Measurements from ENCODE around the gene POLDIP3. TPM values are rescaled to one million over a fixed set of nuclear protein-coding genes. Genes with fewer than 3 reads are reported as not detected.

POLDIP3 gene
- total RNA-seq, 4 donors from 2014 or later, result 25.9 to 73.3 (median 39.2) TPM

DNA sequence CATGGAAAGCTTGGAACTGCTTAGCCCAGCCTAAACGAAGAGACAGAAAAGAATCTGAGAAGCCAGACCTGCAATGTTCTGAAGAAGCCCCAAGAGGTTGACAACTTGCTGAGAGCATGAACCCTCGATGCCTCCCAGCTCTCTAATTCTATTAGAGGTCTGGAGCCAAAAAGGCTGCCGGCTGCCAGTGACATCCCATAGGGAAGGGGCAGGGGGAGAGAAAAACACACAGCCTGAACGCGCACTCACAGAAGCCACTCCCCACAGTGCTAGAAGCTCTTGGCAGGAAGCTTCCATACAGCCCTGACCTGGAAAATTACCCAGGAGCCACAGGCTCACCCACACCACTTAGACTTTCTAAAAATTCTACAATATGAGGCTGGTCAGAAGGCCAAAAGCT is 18.3 kb downstream of the POLDIP3 start:
- Histone ChIP-seq H3K27me3 (no peaks in the 10 kb centered on the region), H3K4me1 (no peaks in the 10 kb centered on the region), H3K9me3 (no peaks in the 10 kb centered on the region), H3K27ac (no peak overlapping the region), H3K36me3 (no peaks in the 10 kb centered on the region), H3K4me3 (no peak overlapping the region)
- no peak for DNase-seq
- intact Hi-C loops (cut with DNase I; ENCODE audit: low total_unique reads), result no loop called here
- TF ChIP-seq, protein P1, sequence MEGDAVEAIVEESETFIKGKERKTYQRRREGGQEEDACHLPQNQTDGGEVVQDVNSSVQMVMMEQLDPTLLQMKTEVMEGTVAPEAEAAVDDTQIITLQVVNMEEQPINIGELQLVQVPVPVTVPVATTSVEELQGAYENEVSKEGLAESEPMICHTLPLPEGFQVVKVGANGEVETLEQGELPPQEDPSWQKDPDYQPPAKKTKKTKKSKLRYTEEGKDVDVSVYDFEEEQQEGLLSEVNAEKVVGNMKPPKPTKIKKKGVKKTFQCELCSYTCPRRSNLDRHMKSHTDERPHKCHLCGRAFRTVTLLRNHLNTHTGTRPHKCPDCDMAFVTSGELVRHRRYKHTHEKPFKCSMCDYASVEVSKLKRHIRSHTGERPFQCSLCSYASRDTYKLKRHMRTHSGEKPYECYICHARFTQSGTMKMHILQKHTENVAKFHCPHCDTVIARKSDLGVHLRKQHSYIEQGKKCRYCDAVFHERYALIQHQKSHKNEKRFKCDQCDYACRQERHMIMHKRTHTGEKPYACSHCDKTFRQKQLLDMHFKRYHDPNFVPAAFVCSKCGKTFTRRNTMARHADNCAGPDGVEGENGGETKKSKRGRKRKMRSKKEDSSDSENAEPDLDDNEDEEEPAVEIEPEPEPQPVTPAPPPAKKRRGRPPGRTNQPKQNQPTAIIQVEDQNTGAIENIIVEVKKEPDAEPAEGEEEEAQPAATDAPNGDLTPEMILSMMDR (IDR thresholded peaks at IDR 0.05), result no peak
- TF ChIP-seq POLR2A (IDR thresholded peaks at IDR 0.05), result no peak

DNA sequence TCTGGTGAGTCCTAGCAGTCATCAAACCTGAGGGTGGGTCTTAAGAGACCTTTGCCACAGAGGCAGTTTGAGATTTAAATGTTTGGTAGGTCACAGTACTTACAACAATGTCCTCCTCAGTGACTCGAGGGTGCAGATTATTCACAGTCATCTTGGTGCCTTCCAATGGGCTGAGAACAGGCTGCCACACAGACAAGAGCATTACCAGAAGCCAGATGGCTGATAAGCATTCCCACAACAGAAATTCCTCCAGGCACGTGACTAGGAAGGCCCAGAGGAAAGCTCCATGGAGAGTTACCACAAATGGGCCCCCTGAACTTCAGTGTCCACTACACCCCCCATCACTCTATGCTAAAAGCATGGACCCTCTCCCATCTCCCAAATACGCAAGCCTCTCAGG is 19.2 kb downstream of the POLDIP3 start:
- no peaks in the 10 kb centered on the region for H3K9me3 ChIP-seq
- no peaks in the 10 kb centered on the region for H3K27me3 ChIP-seq
- no peak for DNase-seq
- intact Hi-C loops (cut with DNase I; ENCODE audit: low total_unique reads), result no loop called here
- no peaks in the 10 kb centered on the region for H3K4me1 ChIP-seq
- no peak overlapping the region for H3K4me3 ChIP-seq
- no peak overlapping the region for H3K27ac ChIP-seq
- H3K36me3 ChIP-seq, result no peaks in the 10 kb centered on the region
- TF ChIP-seq, protein P1 (IDR thresholded peaks at IDR 0.05), result no peak
- TF ChIP-seq POLR2A (IDR thresholded peaks at IDR 0.05), result no peak

DNA sequence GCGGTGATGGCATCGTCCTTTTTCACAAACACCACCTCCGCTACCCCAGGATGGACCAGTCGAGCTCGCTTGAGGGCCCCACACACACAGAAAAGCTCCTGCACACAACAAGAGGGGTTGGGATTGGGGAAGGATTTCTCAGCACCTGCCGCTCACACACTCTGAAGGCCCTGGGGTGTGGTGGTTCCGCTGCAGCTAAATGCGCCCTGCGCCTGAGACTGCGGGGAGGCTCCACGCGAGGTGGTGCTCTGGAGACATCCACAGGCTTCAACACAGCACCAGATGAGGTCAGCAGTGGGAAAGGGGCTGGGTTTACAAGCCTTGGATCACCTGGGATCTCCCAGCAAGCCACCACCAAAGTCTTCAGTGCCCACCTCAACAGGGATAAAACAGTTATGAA is 22.7 kb downstream of the POLDIP3 start:
- Histone ChIP-seq H3K4me1 (no peaks in the 10 kb centered on the region), H3K4me3 (no peak overlapping the region), H3K36me3 (peaks cover 0 to 2% of the 10 kb centered on the region in 2 donors), H3K9me3 (no peaks in the 10 kb centered on the region), H3K27ac (no peak overlapping the region), H3K27me3 (no peaks in the 10 kb centered on the region)
- DNase-seq, result no peak
- no peak for TF ChIP-seq POLR2A (IDR thresholded peaks at IDR 0.05)
- TF ChIP-seq, protein P1 (IDR thresholded peaks at IDR 0.05), result no peak
- intact Hi-C loops (cut with DNase I; ENCODE audit: low total_unique reads), result no loop called here

DNA sequence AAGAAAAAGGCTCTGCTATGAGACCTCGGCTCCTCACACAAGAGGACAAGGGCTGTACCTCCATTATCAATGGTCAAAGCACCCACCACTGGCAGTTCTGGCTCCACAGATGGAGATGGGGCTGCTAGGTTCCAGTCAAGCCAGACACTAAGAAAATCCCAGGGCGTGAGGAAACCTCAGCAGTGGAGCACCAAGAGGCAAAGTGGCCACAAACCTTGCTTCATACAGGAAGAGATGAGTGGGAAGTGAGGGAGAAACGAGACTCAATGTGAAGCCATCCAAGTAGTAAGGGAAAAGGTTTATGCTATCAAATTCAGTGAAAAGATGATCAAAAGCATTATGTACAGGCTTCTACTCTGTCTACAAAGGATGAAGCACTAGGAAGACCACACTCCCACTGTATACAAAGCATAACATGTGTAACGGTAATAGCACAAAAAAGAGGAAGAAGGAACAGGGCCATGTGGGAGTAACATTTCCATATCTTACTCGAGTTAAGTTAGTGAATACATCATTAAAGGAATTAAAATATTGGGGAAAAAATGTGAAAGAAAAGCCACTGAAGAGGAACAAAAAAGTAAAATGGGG is 27.0 kb downstream of the POLDIP3 start:
- Histone ChIP-seq H3K4me3 (no peak overlapping the region), H3K36me3 (peaks cover 0 to 2% of the 10 kb centered on the region in 2 donors), H3K27me3 (no peaks in the 10 kb centered on the region), H3K27ac (no peak overlapping the region), H3K4me1 (no peaks in the 10 kb centered on the region), H3K9me3 (no peaks in the 10 kb centered on the region)
- DNase-seq, result no peak
- intact Hi-C loops (cut with DNase I; ENCODE audit: low total_unique reads), result no loop called here
- TF ChIP-seq POLR2A (IDR thresholded peaks at IDR 0.05), result no peak
- TF ChIP-seq, protein P1 (IDR thresholded peaks at IDR 0.05), result no peak

DNA sequence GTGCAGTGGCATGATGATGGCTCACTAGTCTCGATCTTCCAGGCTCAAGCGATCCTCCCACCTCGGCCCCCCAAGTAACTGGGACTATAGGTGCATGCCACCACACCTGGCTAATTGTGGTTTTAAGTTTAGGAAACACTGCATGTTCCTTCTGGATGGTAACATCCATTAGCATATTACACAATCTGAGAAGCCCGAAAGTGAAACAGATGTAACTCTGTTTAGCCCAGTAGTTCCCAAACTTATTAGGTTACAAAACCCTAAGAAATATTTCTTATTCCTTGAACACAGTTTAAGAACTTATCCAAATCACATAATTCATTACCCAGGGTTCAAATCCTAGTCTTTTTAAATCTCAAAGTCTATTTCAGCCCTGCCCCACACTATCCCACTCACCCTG is 28.3 kb downstream of the POLDIP3 start:
- peaks cover 0 to 2% of the 10 kb centered on the region in 2 donors for H3K36me3 ChIP-seq

More for the DNA sequence above, 28.3 kb downstream of the POLDIP3 start:
- Histone ChIP-seq H3K4me3 (no peak overlapping the region), H3K27ac (no peak overlapping the region), H3K4me1 (no peaks in the 10 kb centered on the region), H3K9me3 (no peaks in the 10 kb centered on the region), H3K27me3 (no peaks in the 10 kb centered on the region)
- no peak for DNase-seq
- intact Hi-C loops (cut with DNase I; ENCODE audit: low total_unique reads), result no loop called here
- TF ChIP-seq POLR2A (IDR thresholded peaks at IDR 0.05), result no peak
- TF ChIP-seq, protein P1 (IDR thresholded peaks at IDR 0.05), result no peak
